Mucosa of descending colon (tissue), 3 donors: ENCODE measurements around the gene FAM163A. TPM values are rescaled to one million over a fixed set of nuclear protein-coding genes. Genes with fewer than 3 reads are reported as not detected.
"Not testable (repeated sequence)": the region's sequence is repeated elsewhere in the genome, so short reads cannot be mapped to it uniquely, and the experiment has no call there.

Experiments
- ATAC-seq: fragments of 200-7000 bp; cut with Tn5 transposase; one replicate; pipeline ENCODE4 v1.9.1; 2020; ENCODE audit warnings: mild to moderate bottlenecking, moderate library complexity
- DNase-seq, 3 donors: peaks; one replicate each; pipeline ENCODE4 v3.0.0-alpha.2; 2020
- H3K36me3 ChIP-seq: fragments of 200-600 bp; one replicate; pipeline ENCODE4 v1.8.0; 2021; ENCODE audit warnings: low read depth, mild to moderate bottlenecking
- H3K4me1 ChIP-seq: fragments of 200-600 bp; one replicate; pipeline ENCODE4 v1.8.0; 2021; ENCODE audit warnings: low read depth, mild to moderate bottlenecking
- H3K4me3 ChIP-seq: fragments of 200-600 bp; one replicate; pipeline ENCODE4 v1.8.0; 2021; ENCODE audit warnings: mild to moderate bottlenecking
- H3K9me3 ChIP-seq: fragments of 200-600 bp; one replicate; pipeline ENCODE4 v1.8.0; 2021; ENCODE audit warnings: mild to moderate bottlenecking
- CTCF ChIP-seq: fragments of 200-600 bp; IDR thresholded peaks from one replicate; pipeline ENCODE4 v1.8.0; 2022; ENCODE audit warnings: antibody characterized with exemption, mild to moderate bottlenecking
- intact Hi-C, 2 donors: fragments of 100-400 bp; cut with DNase I in 1 of 2; cut with micrococcal nuclease in 1 of 2; formaldehyde crosslinking; loops; one replicate each; pipeline versions ENCODE4 v1.11.0 to v1.11.1; 2022; cut with DNase I, micrococcal nuclease
- total RNA-seq, 3 donors: library from RNA; stranded (reverse); fragmentation: NEBNext Ultra II Directional in 2 of 3; extraction: Animal tissue kit (Norgen Biotek cat#: 25700) in 2 of 3; gene quantifications; one replicate each; pipeline versions ENCODE4 v1.2.1 to v1.2.4, GENCODE V29; 2021 to 2023
- donor health status: DM: no; HTN: no; CAD: no; lungs with moderate emphysema.
- donor health status: DM: no; HTN: no; CAD: no.
- donor health status: DM: no; HTN: yes; CAD: no.

The FAM163A gene
- total RNA-seq, 3 donors from 2014 or later = 0.31 to 1.6 (median 0.32) TPM

GRCh38 chr1:179840107-179840506 is 97.0 kb downstream of the FAM163A start:
- ATAC-seq = no peak
- intact Hi-C loops = no loop called here

GRCh38 chr1:179848233-179848632 is 105.1 kb downstream of the FAM163A start:
- ATAC-seq (no peak), DNase-seq (no peak)
- Histone ChIP-seq H3K9me3 (no peaks in the 10 kb centered on the region), H3K4me1 (no peaks in the 10 kb centered on the region), H3K4me3 (no peak overlapping the region), H3K36me3 (no peaks in the 10 kb centered on the region)
- intact Hi-C loops = no loop called here
- no peak for TF ChIP-seq CTCF

More at GRCh38 chr1:179840107-179840506, 97.0 kb downstream of the FAM163A start:
- Histone ChIP-seq H3K9me3 (no peaks in the 10 kb centered on the region), H3K36me3 (no peaks in the 10 kb centered on the region), H3K4me1 (no peaks in the 10 kb centered on the region), H3K4me3 (no peak overlapping the region)
- DNase-seq = no peak
- no peak for TF ChIP-seq CTCF

- no peaks in the 10 kb centered on the region for H3K4me1 ChIP-seq
- TF ChIP-seq CTCF = no peak
- intact Hi-C loops = no loop called here
- H3K9me3 ChIP-seq = no peaks in the 10 kb centered on the region
- no peak for ATAC-seq
- no peaks in the 10 kb centered on the region for H3K36me3 ChIP-seq
- no peak overlapping the region for H3K4me3 ChIP-seq
- no peak for DNase-seq
Measured at GRCh38 chr1:179853102-179853501, 110.0 kb downstream of the FAM163A start.

- H3K9me3 ChIP-seq, ATAC-seq, H3K4me1 ChIP-seq, intact Hi-C loops, DNase-seq, H3K4me3 ChIP-seq, H3K36me3 ChIP-seq: not testable (repeated sequence)
Measured at GRCh38 chr1:179855831-179856230, 112.7 kb downstream of the FAM163A start.

GRCh38 chr1:179856296-179856695 is 113.2 kb downstream of the FAM163A start:
- ATAC-seq (no peak), DNase-seq (no peak)
- Histone ChIP-seq H3K36me3 (no peaks in the 10 kb centered on the region), H3K4me1 (no peaks in the 10 kb centered on the region), H3K9me3 (no peaks in the 10 kb centered on the region), H3K4me3 (no peak overlapping the region)
- intact Hi-C loops = no loop called here
- TF ChIP-seq CTCF = no peak

- intact Hi-C loops = no loop called here
- ATAC-seq = no peak
- Histone ChIP-seq H3K4me3 (no peak overlapping the region), H3K9me3 (no peaks in the 10 kb centered on the region), H3K4me1 (no peaks in the 10 kb centered on the region), H3K36me3 (no peaks in the 10 kb centered on the region)
- DNase-seq = no peak
- TF ChIP-seq CTCF = no peak
Measured at GRCh38 chr1:179857009-179857408, 113.9 kb downstream of the FAM163A start.
